Measurements from ENCODE around the gene SKA3.
"Not testable (repeated sequence)": the region's sequence is repeated elsewhere in the genome, so short reads cannot be mapped to it uniquely, and the experiment has no call there.

SKA3 gene

GRCh38 chr13:21164631-21165030 lies 11.7 kb downstream of the SKA3 start:
- no peak for DNase-seq

GRCh38 chr13:21152251-21152899 lies 24.0 kb downstream of the SKA3 start:
- no peak for DNase-seq

- DNase-seq: no peak
These were observed 26.3 kb downstream of the SKA3 start for GRCh38 chr13:21150013-21150412.

GRCh38 chr13:21149568-21149967 lies 26.8 kb downstream of the SKA3 start:
- DNase-seq: no peak

GRCh38 chr13:21148557-21149258 lies 27.6 kb downstream of the SKA3 start:
- no peak for DNase-seq

GRCh38 chr13:21147827-21148226 lies 28.5 kb downstream of the SKA3 start:
- no peak for DNase-seq

GRCh38 chr13:21142766-21143165 lies 33.6 kb downstream of the SKA3 start:
- DNase-seq: no peak

- no peak for DNase-seq
These were observed 37.0 kb downstream of the SKA3 start for GRCh38 chr13:21139374-21139773.

- no peak for DNase-seq
These were observed 37.8 kb downstream of the SKA3 start for GRCh38 chr13:21138561-21138960.

- DNase-seq: no peak
These were observed 38.7 kb downstream of the SKA3 start for GRCh38 chr13:21137696-21138095.

- not testable (repeated sequence) for DNase-seq
These were observed 40.5 kb downstream of the SKA3 start for GRCh38 chr13:21135833-21136232.

- no peak for DNase-seq
These were observed 41.9 kb downstream of the SKA3 start for GRCh38 chr13:21134475-21134874.

GRCh38 chr13:21133077-21133476 lies 43.3 kb downstream of the SKA3 start:
- no peak for DNase-seq

- no peak for DNase-seq
These were observed 46.2 kb downstream of the SKA3 start for GRCh38 chr13:21130116-21130515.

GRCh38 chr13:21124852-21125251 lies 51.5 kb downstream of the SKA3 start:
- DNase-seq: peak; percentile 93

GRCh38 chr13:21123956-21124355 lies 52.4 kb downstream of the SKA3 start:
- no peak for DNase-seq

GRCh38 chr13:21121616-21122015 lies 54.7 kb downstream of the SKA3 start:
- DNase-seq: no peak

- no peak for DNase-seq
These were observed 56.2 kb downstream of the SKA3 start for GRCh38 chr13:21120191-21120590.

- DNase-seq: no peak
These were observed 56.8 kb downstream of the SKA3 start for GRCh38 chr13:21119526-21119925.

- no peak for DNase-seq
These were observed 58.2 kb downstream of the SKA3 start for GRCh38 chr13:21118180-21118579.

GRCh38 chr13:21117104-21117809 lies 59.1 kb downstream of the SKA3 start:
- no peak for DNase-seq

- DNase-seq: no peak
These were observed 60.2 kb downstream of the SKA3 start for GRCh38 chr13:21116141-21116540.

- DNase-seq: no peak
These were observed 61.1 kb downstream of the SKA3 start for GRCh38 chr13:21115231-21115630.

GRCh38 chr13:21111546-21111945 lies 64.8 kb downstream of the SKA3 start:
- DNase-seq: no peak

All from COR-L47 (cell line).